Measurements from ENCODE around the gene UBASH3B.

UBASH3B gene

DNA sequence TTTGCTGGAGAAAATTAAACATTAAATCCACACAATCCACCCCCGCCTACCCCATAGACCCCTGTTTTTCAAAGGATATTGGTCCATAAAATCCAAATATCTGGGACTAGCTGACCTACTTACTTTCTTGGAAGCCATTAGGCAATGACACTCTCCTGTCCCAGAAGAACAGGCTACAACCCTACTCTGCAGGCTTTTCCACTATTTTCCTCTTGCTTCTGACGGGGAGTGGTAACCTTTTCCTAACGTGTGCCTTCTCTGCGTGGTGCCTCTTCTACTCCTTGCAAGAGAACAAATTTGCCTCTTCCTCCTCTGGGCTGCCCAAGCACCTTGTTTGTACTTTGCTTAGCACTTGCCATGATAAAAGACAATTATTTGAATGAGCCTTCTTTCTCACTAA, 51.6 kb downstream of the UBASH3B start:
- H3K4me3 ChIP-seq (ENCODE audit: low read depth, low read length): no peak overlapping the region
- TF ChIP-seq, protein P1, sequence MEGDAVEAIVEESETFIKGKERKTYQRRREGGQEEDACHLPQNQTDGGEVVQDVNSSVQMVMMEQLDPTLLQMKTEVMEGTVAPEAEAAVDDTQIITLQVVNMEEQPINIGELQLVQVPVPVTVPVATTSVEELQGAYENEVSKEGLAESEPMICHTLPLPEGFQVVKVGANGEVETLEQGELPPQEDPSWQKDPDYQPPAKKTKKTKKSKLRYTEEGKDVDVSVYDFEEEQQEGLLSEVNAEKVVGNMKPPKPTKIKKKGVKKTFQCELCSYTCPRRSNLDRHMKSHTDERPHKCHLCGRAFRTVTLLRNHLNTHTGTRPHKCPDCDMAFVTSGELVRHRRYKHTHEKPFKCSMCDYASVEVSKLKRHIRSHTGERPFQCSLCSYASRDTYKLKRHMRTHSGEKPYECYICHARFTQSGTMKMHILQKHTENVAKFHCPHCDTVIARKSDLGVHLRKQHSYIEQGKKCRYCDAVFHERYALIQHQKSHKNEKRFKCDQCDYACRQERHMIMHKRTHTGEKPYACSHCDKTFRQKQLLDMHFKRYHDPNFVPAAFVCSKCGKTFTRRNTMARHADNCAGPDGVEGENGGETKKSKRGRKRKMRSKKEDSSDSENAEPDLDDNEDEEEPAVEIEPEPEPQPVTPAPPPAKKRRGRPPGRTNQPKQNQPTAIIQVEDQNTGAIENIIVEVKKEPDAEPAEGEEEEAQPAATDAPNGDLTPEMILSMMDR (IDR thresholded peaks at IDR 0.05; ENCODE audit: low read depth, low read length): no peak

- TF ChIP-seq, protein P1 (IDR thresholded peaks at IDR 0.05; ENCODE audit: low read depth, low read length): no peak
- no peak overlapping the region for H3K4me3 ChIP-seq (ENCODE audit: low read depth, low read length)
These were observed 52.4 kb downstream of the UBASH3B start for GRCh38 chr11:122707901-122708300.

DNA sequence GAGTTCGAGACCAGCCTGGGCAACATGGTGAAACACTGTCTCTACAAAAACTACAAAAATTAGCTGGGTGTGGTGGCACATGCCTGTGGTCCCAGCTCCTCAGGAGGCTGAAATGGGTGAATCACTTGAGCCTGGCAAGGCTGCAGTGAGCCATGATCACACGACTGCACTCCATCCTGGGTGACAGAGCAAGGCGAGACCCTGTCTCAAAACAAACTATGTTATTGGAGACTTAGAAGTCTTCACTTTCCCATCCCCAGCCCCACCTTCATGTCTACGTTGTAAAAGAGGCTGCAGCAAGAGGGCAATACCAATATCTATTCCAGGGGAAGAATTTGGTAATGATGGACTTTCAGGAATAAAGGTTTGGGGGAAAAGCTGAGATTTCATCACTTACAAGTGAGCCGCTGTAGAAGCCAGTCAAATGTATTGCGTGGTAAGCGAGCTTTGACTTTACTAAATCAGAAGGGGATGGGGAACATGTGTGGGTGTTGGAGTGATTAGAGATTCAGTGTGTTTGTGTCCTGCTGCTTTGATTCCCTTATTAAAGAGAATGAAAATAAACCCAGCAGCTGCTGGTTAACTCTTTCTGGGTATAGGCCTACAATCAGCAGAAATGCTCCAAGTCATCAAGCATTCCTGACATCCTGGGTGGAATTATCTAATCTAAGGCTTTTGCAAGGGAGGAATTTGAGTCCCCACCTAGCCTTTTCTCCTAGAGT, 53.7 kb downstream of the UBASH3B start:
- TF ChIP-seq, protein P1 (IDR thresholded peaks at IDR 0.05; ENCODE audit: low read depth, low read length): no peak
- no peak overlapping the region for H3K4me3 ChIP-seq (ENCODE audit: low read depth, low read length)

- no peak overlapping the region for H3K4me3 ChIP-seq (ENCODE audit: low read depth, low read length)
- TF ChIP-seq, protein P1 (IDR thresholded peaks at IDR 0.05; ENCODE audit: low read depth, low read length): no peak
These were observed 55.8 kb downstream of the UBASH3B start for GRCh38 chr11:122711362-122711761.

- H3K4me3 ChIP-seq (ENCODE audit: low read depth, low read length): no peak overlapping the region
- TF ChIP-seq, protein P1 (IDR thresholded peaks at IDR 0.05; ENCODE audit: low read depth, low read length): no peak
These were observed 56.4 kb downstream of the UBASH3B start for GRCh38 chr11:122711831-122712381.

GRCh38 chr11:122714004-122714403, 58.5 kb downstream of the UBASH3B start:
- TF ChIP-seq, protein P1 (IDR thresholded peaks at IDR 0.05; ENCODE audit: low read depth, low read length): no peak

GRCh38 chr11:122714484-122714883, 59.0 kb downstream of the UBASH3B start:
- TF ChIP-seq, protein P1 (IDR thresholded peaks at IDR 0.05; ENCODE audit: low read depth, low read length): no peak
- H3K4me3 ChIP-seq (ENCODE audit: low read depth, low read length): no peak overlapping the region

More at GRCh38 chr11:122714004-122714403, 58.5 kb downstream of the UBASH3B start:
- H3K4me3 ChIP-seq (ENCODE audit: low read depth, low read length): no peak overlapping the region

Data from WI38 (cell line).